ENCODE data around the gene ARSB.

Gene ARSB

GRCh38 chr5:78801413-78801812 lies 183.7 kb downstream of the ARSB start:
- DNase-seq: no peak

- DNase-seq: no peak
Measured at GRCh38 chr5:78799266-78800017, 185.7 kb downstream of the ARSB start.

GRCh38 chr5:78798673-78799029 lies 186.5 kb downstream of the ARSB start:
- no peak for DNase-seq

- no peak for DNase-seq
Measured at GRCh38 chr5:78797936-78798672, 187.0 kb downstream of the ARSB start.

- no peak for DNase-seq
Measured at GRCh38 chr5:78795757-78796156, 189.4 kb downstream of the ARSB start.

GRCh38 chr5:78794693-78795215 lies 190.4 kb downstream of the ARSB start:
- DNase-seq: no peak

GRCh38 chr5:78793907-78794662 lies 191.0 kb downstream of the ARSB start:
- DNase-seq: no peak

- DNase-seq: no peak
Measured at GRCh38 chr5:78792345-78793055, 192.6 kb downstream of the ARSB start.

GRCh38 chr5:78791501-78792100 lies 193.5 kb downstream of the ARSB start:
- DNase-seq: no peak

- no peak for DNase-seq
Measured at GRCh38 chr5:78787783-78788182, 197.3 kb downstream of the ARSB start.

- no peak for DNase-seq
Measured at GRCh38 chr5:78785454-78785853, 199.7 kb downstream of the ARSB start.

- DNase-seq: no peak
Measured at GRCh38 chr5:78783434-78784130, 201.5 kb downstream of the ARSB start.

GRCh38 chr5:78782728-78783127 lies 202.4 kb downstream of the ARSB start:
- no peak for DNase-seq

- DNase-seq: no peak
Measured at GRCh38 chr5:78781611-78782286, 203.4 kb downstream of the ARSB start.

- no peak for DNase-seq
Measured at GRCh38 chr5:78779771-78780616, 205.1 kb downstream of the ARSB start.

- DNase-seq: no peak
Measured at GRCh38 chr5:78779262-78779661, 205.8 kb downstream of the ARSB start.

- DNase-seq: no peak
Measured at GRCh38 chr5:78778538-78778937, 206.6 kb downstream of the ARSB start.

- no peak for DNase-seq
Measured at GRCh38 chr5:78777901-78778300, 207.2 kb downstream of the ARSB start.

GRCh38 chr5:78776637-78777036 lies 208.5 kb downstream of the ARSB start:
- no peak for DNase-seq

- no peak for DNase-seq
Measured at GRCh38 chr5:78773655-78774054, 211.5 kb downstream of the ARSB start.
